Neural cell (in vitro differentiated cells): Measurements from ENCODE around the gene CCL19. TPM values are rescaled to one million over a fixed set of nuclear protein-coding genes. Genes with fewer than 3 reads are reported as not detected.

Source experiments
- H2AFZ ChIP-seq: fragments of 200-600, 300-800 bp; sonication (generic), shearing (Covaris generic); 2 replicates; pipeline ENCODE4 v1.6.0; 2014; ENCODE audit warnings: low read depth, mild to moderate bottlenecking, antibody characterized with exemption, low read length, moderate library complexity
- H3F3A ChIP-seq: fragments of 200-600 bp; shearing (Covaris generic); 2 replicates; pipeline ENCODE4 v1.6.1; 2016; ENCODE audit warnings: mild to moderate bottlenecking, moderate library complexity, mixed read lengths, antibody characterized with exemption, low read length; ENCODE audit not compliant: insufficient read depth, poor library complexity, severe bottlenecking
- H3K27ac ChIP-seq: fragments of 200-600, 300-800 bp; sonication (generic), shearing (Covaris generic); 2 replicates; pipeline ENCODE4 v1.5.1; 2014; ENCODE audit warnings: mild to moderate bottlenecking, low read length, moderate library complexity
- H3K27me3 ChIP-seq: fragments of 300-800, 200-600 bp; sonication (generic), shearing (Covaris generic); 2 replicates; pipeline ENCODE4 v1.6.0; 2014; ENCODE audit warnings: mild to moderate bottlenecking, low read depth, low read length, moderate library complexity; ENCODE audit not compliant: insufficient read depth
- H3K36me3 ChIP-seq: fragments of 300-800, 200-600 bp; sonication (generic), shearing (Covaris generic); 2 replicates; pipeline ENCODE4 v1.5.1; 2014; ENCODE audit warnings: mild to moderate bottlenecking, antibody characterized with exemption, low read length, moderate library complexity; ENCODE audit not compliant: insufficient read depth
- H3K4me2 ChIP-seq: fragments of 300-800, 200-600 bp; sonication (generic), shearing (Covaris generic); 2 replicates; pipeline ENCODE4 v1.6.0; 2014; ENCODE audit warnings: mild to moderate bottlenecking, low read length
- H3K4me3 ChIP-seq: fragments of 300-800, 200-600 bp; sonication (generic), shearing (Covaris generic); 2 replicates; pipeline ENCODE4 v1.5.1; 2014; ENCODE audit warnings: mild to moderate bottlenecking, low read length, moderate library complexity
- H3K79me2 ChIP-seq: fragments of 200-600 bp; shearing (Covaris generic); replicated peaks from 2 replicates; pipeline ENCODE4 v1.6.0; 2014; ENCODE audit warnings: mild to moderate bottlenecking, low read length, moderate library complexity; ENCODE audit not compliant: insufficient read depth
- H3K9ac ChIP-seq: fragments of 300-800, 200-600 bp; sonication (generic), shearing (Covaris generic); 2 replicates; pipeline ENCODE4 v1.6.1; 2016; ENCODE audit warnings: mild to moderate bottlenecking, low read length, mixed read lengths
- H3K9me2 ChIP-seq: fragments of 200-600 bp; shearing (Covaris generic); 2 replicates; pipeline ENCODE4 v1.6.1; 2016; ENCODE audit warnings: mild to moderate bottlenecking, low read length, mixed read lengths; ENCODE audit not compliant: insufficient read depth
- H3K9me3 ChIP-seq: fragments of 200-600, 300-800 bp; sonication (generic), shearing (Covaris generic); 2 replicates; pipeline ENCODE4 v1.6.1; 2016; ENCODE audit warnings: mild to moderate bottlenecking, mixed run types, low read length, moderate library complexity, mixed read lengths
- H4K20me1 ChIP-seq: fragments of 200-600 bp; shearing (Covaris generic); 2 replicates; pipeline ENCODE4 v1.6.1; 2016; ENCODE audit warnings: mild to moderate bottlenecking, mixed run types; ENCODE audit not compliant: insufficient read depth
- CTCF ChIP-seq: fragments of 450-650 bp; IDR thresholded peaks from 2 replicates; pipeline ENCODE4 v1.5.1; 2014; ENCODE audit warnings: antibody characterized with exemption, mild to moderate bottlenecking, moderate library complexity; ENCODE audit not compliant: poor library complexity, severe bottlenecking
- EP300 ChIP-seq: fragments of 450-650 bp; conservative IDR thresholded peaks from 2 replicates; pipeline ENCODE4 v1.6.1; 2014; ENCODE audit warnings: antibody characterized with exemption, mild to moderate bottlenecking, moderate library complexity; ENCODE audit not compliant: poor library complexity, severe bottlenecking
- EZH2 ChIP-seq: fragments of 200-600, 300-800 bp; shearing (Covaris generic), sonication (generic); IDR thresholded peaks from 2 replicates; pipeline ENCODE4 v1.6.1; 2014; ENCODE audit warnings: antibody characterized with exemption, low read length, borderline replicate concordance, mild to moderate bottlenecking; ENCODE audit not compliant: insufficient read depth, poor library complexity, severe bottlenecking
- MXI1 ChIP-seq: fragments of 450-650 bp; conservative IDR thresholded peaks from 2 replicates; pipeline ENCODE4 v1.6.1; 2014; ENCODE audit warnings: antibody characterized with exemption, mild to moderate bottlenecking; ENCODE audit not compliant: poor library complexity, severe bottlenecking
- POLR2AphosphoS5 ChIP-seq: IDR thresholded peaks from 2 replicates; pipeline ENCODE4 v1.6.1; 2012
- RAD21 ChIP-seq: fragments of 450-650 bp; conservative IDR thresholded peaks from 2 replicates; pipeline ENCODE4 v1.6.1; 2014; ENCODE audit warnings: antibody characterized with exemption, mild to moderate bottlenecking, moderate library complexity
- REST ChIP-seq: IDR thresholded peaks from 2 replicates; pipeline ENCODE4 v1.6.1; 2012; ENCODE audit warnings: borderline replicate concordance
- SMC3 ChIP-seq: fragments of 450-650 bp; conservative IDR thresholded peaks from 2 replicates; pipeline ENCODE4 v1.6.1; 2014; ENCODE audit warnings: antibody characterized with exemption, mild to moderate bottlenecking, moderate library complexity; ENCODE audit not compliant: poor library complexity
- TAF1 ChIP-seq: IDR thresholded peaks from 2 replicates; pipeline ENCODE4 v1.6.1; 2012; ENCODE audit warnings: low read depth
- polyA plus RNA-seq: library from polyadenylated mRNA; depleted of rRNA; stranded (reverse); fragments of >200 nt; gene quantifications from 2 replicates; pipeline ENCODE4 v1.2.3, GENCODE V29; 2014

The CCL19 gene
- polyA plus RNA-seq, 1 donor from 2014 or later, result not detected

GRCh38 chr9:34669809-34670562, 21.1 kb downstream of the CCL19 start:
- Histone ChIP-seq H2AFZ (no peak overlapping the region), H3K4me3 (no peak overlapping the region), H3K9me2 (no peaks in the 10 kb centered on the region), H3K9ac (no peak overlapping the region), H3K27me3 (no peaks in the 10 kb centered on the region), H3K9me3 (no peaks in the 10 kb centered on the region), H3F3A (no peaks in the 10 kb centered on the region), H3K36me3 (no peaks in the 10 kb centered on the region), H3K79me2 (no peaks in the 10 kb centered on the region), H3K4me2 (no peak overlapping the region), H4K20me1 (no peaks in the 10 kb centered on the region), H3K27ac (no peak overlapping the region)
- TF ChIP-seq POLR2AphosphoS5 (no peak), CTCF (no peak), TAF1 (no peak), SMC3 (no peak), RAD21 (no peak), EZH2 (no peak), EP300 (no peak), MXI1 (no peak), REST (no peak)

- H4K20me1 ChIP-seq, result no peaks in the 10 kb centered on the region
- no peaks in the 10 kb centered on the region for H3F3A ChIP-seq
- H3K4me2 ChIP-seq, result peak overlapping the region; percentile 40
- H3K9ac ChIP-seq, result peak overlapping the region; percentile 94
- no peaks in the 10 kb centered on the region for H3K27me3 ChIP-seq
- no peaks in the 10 kb centered on the region for H3K9me2 ChIP-seq
- TF ChIP-seq POLR2AphosphoS5, result peak; percentile 82
- no peak for TF ChIP-seq RAD21
- TF ChIP-seq MXI1, result peak; percentile 46
- peak; percentile 61 for TF ChIP-seq REST
- TF ChIP-seq TAF1, result no peak
- TF ChIP-seq SMC3, result peak; percentile 11
- TF ChIP-seq CTCF, result no peak
- TF ChIP-seq EZH2, result no peak
- peak; percentile 35 for TF ChIP-seq EP300
- H3K79me2 ChIP-seq, result no peaks in the 10 kb centered on the region
- peak overlapping the region; percentile 94 for H2AFZ ChIP-seq
- no peaks in the 10 kb centered on the region for H3K36me3 ChIP-seq
- H3K4me3 ChIP-seq, result peak overlapping the region; percentile 92
- peak overlapping the region; percentile 83 for H3K27ac ChIP-seq
- no peaks in the 10 kb centered on the region for H3K9me3 ChIP-seq
Observed at GRCh38 chr9:34665381-34666250, 25.5 kb downstream of the CCL19 start.
